Stimulated activated memory B cell treated with anti-CD40 and anti-IgM and Interleukin-4, amounts not matched to agents 10 μg/mL and 1 μg/mL and 100 μg/mL, for 72 hours (primary cell): ENCODE results near the gene USH2A.

Experiments used
- ATAC-seq: fragments of 150-1000 bp; cut with Tn5 transposase; 2 replicates; pipeline ENCODE4 v1.10.0; 2021
- H3K27ac Mint-ChIP-seq: one replicate; pipeline ENCODE4 v1.8.0; 2022; ENCODE audit warnings: mild to moderate bottlenecking, mixed read lengths
- H3K27me3 Mint-ChIP-seq: one replicate; pipeline ENCODE4 v1.8.0; 2022; ENCODE audit warnings: mixed read lengths
- H3K36me3 Mint-ChIP-seq: one replicate; pipeline ENCODE4 v1.8.0; 2022; ENCODE audit warnings: mixed read lengths
- H3K4me1 Mint-ChIP-seq: one replicate; pipeline ENCODE4 v1.8.0; 2022; ENCODE audit warnings: mixed read lengths
- H3K4me3 Mint-ChIP-seq: one replicate; pipeline ENCODE4 v1.8.0; 2022; ENCODE audit warnings: mild to moderate bottlenecking, moderate library complexity, mixed read lengths
- H3K9me3 Mint-ChIP-seq: one replicate; pipeline ENCODE4 v1.8.0; 2022; ENCODE audit warnings: mixed read lengths

The USH2A gene

GRCh38 chr1:215617979-215618378 is 805.3 kb downstream of the USH2A start:
- peaks cover 28% of the 10 kb centered on the region for H3K36me3 Mint-ChIP-seq
- no peaks in the 10 kb centered on the region for H3K4me1 Mint-ChIP-seq
- H3K9me3 Mint-ChIP-seq, result peaks cover 4% of the 10 kb centered on the region
- H3K27ac Mint-ChIP-seq, result no peak overlapping the region
- no peak overlapping the region for H3K4me3 Mint-ChIP-seq
- no peaks in the 10 kb centered on the region for H3K27me3 Mint-ChIP-seq
- ATAC-seq, result no peak

GRCh38 chr1:215612391-215612790 is 810.9 kb downstream of the USH2A start:
- H3K36me3 Mint-ChIP-seq, result peaks cover 23% of the 10 kb centered on the region
- H3K27ac Mint-ChIP-seq, result no peak overlapping the region
- H3K9me3 Mint-ChIP-seq, result peaks cover 4% of the 10 kb centered on the region
- ATAC-seq, result no peak
- no peaks in the 10 kb centered on the region for H3K27me3 Mint-ChIP-seq
- H3K4me1 Mint-ChIP-seq, result no peaks in the 10 kb centered on the region
- H3K4me3 Mint-ChIP-seq, result no peak overlapping the region

- Mint-ChIP-seq H3K4me1 (no peaks in the 10 kb centered on the region), H3K9me3 (peaks cover 2% of the 10 kb centered on the region), H3K4me3 (no peak overlapping the region), H3K36me3 (peaks cover 18% of the 10 kb centered on the region), H3K27me3 (no peaks in the 10 kb centered on the region), H3K27ac (no peak overlapping the region)
- no peak for ATAC-seq
Measured at GRCh38 chr1:215608646-215609045, 814.6 kb downstream of the USH2A start.

- no peak overlapping the region for H3K27ac Mint-ChIP-seq
- no peak overlapping the region for H3K4me3 Mint-ChIP-seq
- H3K9me3 Mint-ChIP-seq, result no peaks in the 10 kb centered on the region
- no peak for ATAC-seq
- H3K4me1 Mint-ChIP-seq, result no peaks in the 10 kb centered on the region
- H3K36me3 Mint-ChIP-seq, result peaks cover 5% of the 10 kb centered on the region
- no peaks in the 10 kb centered on the region for H3K27me3 Mint-ChIP-seq
Measured at GRCh38 chr1:215607412-215607811, 815.8 kb downstream of the USH2A start.

- ATAC-seq, result no peak
- no peaks in the 10 kb centered on the region for H3K4me1 Mint-ChIP-seq
- H3K27me3 Mint-ChIP-seq, result no peaks in the 10 kb centered on the region
- H3K4me3 Mint-ChIP-seq, result no peak overlapping the region
- H3K27ac Mint-ChIP-seq, result no peak overlapping the region
- no peaks in the 10 kb centered on the region for H3K9me3 Mint-ChIP-seq
- peaks cover 5% of the 10 kb centered on the region for H3K36me3 Mint-ChIP-seq
Measured at GRCh38 chr1:215606564-215607168, 816.6 kb downstream of the USH2A start.

GRCh38 chr1:215606036-215606435 is 817.2 kb downstream of the USH2A start:
- ATAC-seq, result no peak
- Mint-ChIP-seq H3K27ac (no peak overlapping the region), H3K27me3 (no peaks in the 10 kb centered on the region), H3K4me1 (no peaks in the 10 kb centered on the region), H3K9me3 (no peaks in the 10 kb centered on the region), H3K36me3 (peaks cover 5% of the 10 kb centered on the region), H3K4me3 (no peak overlapping the region)

- no peaks in the 10 kb centered on the region for H3K4me1 Mint-ChIP-seq
- H3K27me3 Mint-ChIP-seq, result no peaks in the 10 kb centered on the region
- no peaks in the 10 kb centered on the region for H3K9me3 Mint-ChIP-seq
Measured at GRCh38 chr1:215605011-215605621, 818.1 kb downstream of the USH2A start.

GRCh38 chr1:215603319-215603718 is 819.9 kb downstream of the USH2A start:
- ATAC-seq, result no peak
- H3K27ac Mint-ChIP-seq, result no peak overlapping the region
- no peaks in the 10 kb centered on the region for H3K9me3 Mint-ChIP-seq

More at GRCh38 chr1:215605011-215605621, 818.1 kb downstream of the USH2A start:
- Mint-ChIP-seq H3K36me3 (peaks cover 5% of the 10 kb centered on the region), H3K27ac (no peak overlapping the region), H3K4me3 (no peak overlapping the region)
- no peak for ATAC-seq

GRCh38 chr1:215601276-215601675 is 822.0 kb downstream of the USH2A start:
- no peak overlapping the region for H3K4me3 Mint-ChIP-seq

More at GRCh38 chr1:215603319-215603718, 819.9 kb downstream of the USH2A start:
- no peaks in the 10 kb centered on the region for H3K4me1 Mint-ChIP-seq
- no peaks in the 10 kb centered on the region for H3K27me3 Mint-ChIP-seq
- H3K4me3 Mint-ChIP-seq, result no peak overlapping the region
- H3K36me3 Mint-ChIP-seq, result peaks cover 5% of the 10 kb centered on the region

GRCh38 chr1:215600867-215601266 is 822.4 kb downstream of the USH2A start:
- Mint-ChIP-seq H3K4me1 (no peaks in the 10 kb centered on the region), H3K27me3 (no peaks in the 10 kb centered on the region), H3K36me3 (peaks cover 15% of the 10 kb centered on the region), H3K27ac (no peak overlapping the region), H3K4me3 (no peak overlapping the region), H3K9me3 (no peaks in the 10 kb centered on the region)
- no peak for ATAC-seq

More at GRCh38 chr1:215601276-215601675, 822.0 kb downstream of the USH2A start:
- H3K36me3 Mint-ChIP-seq, result peaks cover 11% of the 10 kb centered on the region
- ATAC-seq, result no peak
- no peaks in the 10 kb centered on the region for H3K27me3 Mint-ChIP-seq
- H3K9me3 Mint-ChIP-seq, result no peaks in the 10 kb centered on the region
- H3K27ac Mint-ChIP-seq, result no peak overlapping the region
- no peaks in the 10 kb centered on the region for H3K4me1 Mint-ChIP-seq

GRCh38 chr1:215600258-215600792 is 822.9 kb downstream of the USH2A start:
- no peaks in the 10 kb centered on the region for H3K27me3 Mint-ChIP-seq
- H3K36me3 Mint-ChIP-seq, result peaks cover 14% of the 10 kb centered on the region
- no peak overlapping the region for H3K4me3 Mint-ChIP-seq
- no peaks in the 10 kb centered on the region for H3K9me3 Mint-ChIP-seq
- H3K4me1 Mint-ChIP-seq, result no peaks in the 10 kb centered on the region
- no peak for ATAC-seq
- H3K27ac Mint-ChIP-seq, result no peak overlapping the region

- Mint-ChIP-seq H3K4me1 (no peaks in the 10 kb centered on the region), H3K27ac (no peak overlapping the region), H3K4me3 (no peak overlapping the region), H3K9me3 (no peaks in the 10 kb centered on the region), H3K36me3 (peaks cover 14% of the 10 kb centered on the region), H3K27me3 (no peaks in the 10 kb centered on the region)
- ATAC-seq, result no peak
Measured at GRCh38 chr1:215599418-215600074, 823.7 kb downstream of the USH2A start.

GRCh38 chr1:215597961-215598360 is 825.3 kb downstream of the USH2A start:
- ATAC-seq, result no peak
- peaks cover 14% of the 10 kb centered on the region for H3K36me3 Mint-ChIP-seq
- H3K9me3 Mint-ChIP-seq, result no peaks in the 10 kb centered on the region
- H3K4me3 Mint-ChIP-seq, result no peak overlapping the region
- H3K27ac Mint-ChIP-seq, result no peak overlapping the region
- H3K4me1 Mint-ChIP-seq, result no peaks in the 10 kb centered on the region
- no peaks in the 10 kb centered on the region for H3K27me3 Mint-ChIP-seq

- Mint-ChIP-seq H3K4me1 (no peaks in the 10 kb centered on the region), H3K27ac (no peak overlapping the region), H3K36me3 (peaks cover 31% of the 10 kb centered on the region), H3K4me3 (no peak overlapping the region), H3K27me3 (no peaks in the 10 kb centered on the region), H3K9me3 (peaks cover 5% of the 10 kb centered on the region)
- ATAC-seq, result no peak
Measured at GRCh38 chr1:215595231-215595630, 828.0 kb downstream of the USH2A start.

GRCh38 chr1:215594640-215595039 is 828.6 kb downstream of the USH2A start:
- no peaks in the 10 kb centered on the region for H3K4me1 Mint-ChIP-seq
- peaks cover 32% of the 10 kb centered on the region for H3K36me3 Mint-ChIP-seq
- H3K27me3 Mint-ChIP-seq, result no peaks in the 10 kb centered on the region
- no peak for ATAC-seq
- H3K9me3 Mint-ChIP-seq, result peaks cover 5% of the 10 kb centered on the region
- no peak overlapping the region for H3K4me3 Mint-ChIP-seq
- no peak overlapping the region for H3K27ac Mint-ChIP-seq
